NCI-H2196 (cell line): ENCODE measurements around the gene ACTR1A.

ENCODE experiments used
- DNase-seq: peaks from one replicate; lab custom pipeline; 2025; ENCODE audit not compliant: unreplicated experiment; lab: John Stamatoyannopoulos, UW

ACTR1A gene

GRCh38 chr10:102431452-102432124 lies 70.9 kb downstream of the ACTR1A start:
- DNase-seq = no peak

- no peak for DNase-seq
Observed at GRCh38 chr10:102429468-102429867, 73.0 kb downstream of the ACTR1A start.
